ENCODE measurements around the gene NOX4.
"Not testable (repeated sequence)": the region's sequence is repeated elsewhere in the genome, so short reads cannot be mapped to it uniquely, and the experiment has no call there.

Gene NOX4

GRCh38 chr11:89293965-89294679, 197.1 kb downstream of the NOX4 start:
- no peak for DNase-seq

GRCh38 chr11:89288004-89288403, 203.2 kb downstream of the NOX4 start:
- DNase-seq, result not testable (repeated sequence)

- not testable (repeated sequence) for DNase-seq
Measured at GRCh38 chr11:89286601-89287000, 204.6 kb downstream of the NOX4 start.

GRCh38 chr11:89281032-89281677, 210.0 kb downstream of the NOX4 start:
- DNase-seq, result not testable (repeated sequence)

GRCh38 chr11:89279176-89279575, 212.0 kb downstream of the NOX4 start:
- no peak for DNase-seq

- DNase-seq, result no peak
Measured at GRCh38 chr11:89275966-89276365, 215.2 kb downstream of the NOX4 start.
